ENCODE data around the gene MYOZ3.
A peak's percentile ranks its signal among the peaks of the same experiment; 100 is the strongest.

Gene MYOZ3

DNA sequence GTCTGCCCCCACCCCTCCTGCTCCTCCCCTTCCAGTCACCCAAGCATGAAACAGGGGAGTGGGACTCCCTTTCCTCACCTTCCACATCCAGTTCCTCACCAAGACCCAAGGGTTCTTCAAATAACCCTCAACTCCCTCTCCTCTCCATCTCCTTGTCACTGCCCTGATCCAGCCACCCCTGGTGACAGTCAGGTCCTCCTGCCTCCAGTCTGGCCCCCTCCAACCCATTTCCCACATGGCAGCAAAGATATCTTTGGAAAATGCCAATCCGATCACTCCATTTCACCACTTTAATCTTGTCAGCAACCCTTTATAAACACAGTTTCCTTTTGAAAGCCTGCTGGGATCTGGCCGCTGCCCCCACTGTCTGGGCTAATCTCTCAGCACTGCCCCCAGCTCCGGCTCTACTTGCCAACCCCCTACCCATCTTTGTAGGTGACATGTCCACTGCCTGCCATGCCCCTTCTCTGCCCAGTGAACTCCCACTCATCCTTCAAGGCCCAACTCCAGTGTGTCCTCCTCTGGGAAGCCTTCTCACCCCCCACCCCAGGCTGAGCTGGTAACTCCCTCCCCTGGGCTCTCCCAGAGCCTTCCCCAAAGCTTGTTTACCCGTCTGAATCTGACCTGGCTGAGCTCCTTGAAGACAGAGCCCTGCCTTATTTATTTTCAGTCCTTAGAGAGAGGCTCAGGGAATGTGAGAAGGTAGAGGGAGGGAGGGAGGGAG, 781 bp upstream of the MYOZ3 start:
- DNase-seq = no peak

DNA sequence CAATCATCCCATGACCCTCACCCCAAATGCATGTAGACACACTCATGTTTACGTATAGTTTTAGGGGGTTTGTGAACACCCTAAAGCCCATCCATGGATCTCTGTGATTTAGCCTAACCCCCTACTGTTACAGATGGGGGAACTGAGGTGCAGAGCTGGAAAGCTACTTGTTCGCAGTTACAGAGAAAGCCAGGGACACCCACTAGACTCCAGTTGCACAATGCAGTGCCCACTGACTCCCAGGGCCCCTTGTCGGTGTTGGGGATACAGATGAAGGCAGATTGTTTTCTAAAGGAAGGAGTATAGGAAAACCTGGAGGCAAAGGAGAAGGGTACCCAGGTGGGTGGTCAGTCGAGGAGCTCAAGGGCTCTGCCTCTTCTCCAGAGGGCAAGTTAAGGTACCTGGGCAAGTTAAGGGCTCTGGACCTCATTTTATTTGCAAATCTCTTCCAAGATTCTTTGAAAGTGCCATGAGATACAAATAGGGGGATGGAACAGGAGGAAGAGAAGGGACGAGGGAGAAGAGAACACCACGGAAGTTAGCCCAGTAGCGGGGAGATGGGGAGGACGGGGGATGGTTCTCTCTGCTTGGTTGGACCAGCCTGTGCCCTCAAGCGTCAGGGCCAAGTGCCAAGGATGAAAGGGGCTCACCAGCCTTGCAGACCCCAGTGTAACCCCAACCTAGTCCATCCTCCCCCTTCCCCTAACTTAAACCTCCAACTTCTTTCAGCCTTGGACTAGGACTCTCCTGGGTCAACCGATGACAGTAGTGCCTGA, 958 bp downstream of the MYOZ3 start:
- DNase-seq = no peak

DNA sequence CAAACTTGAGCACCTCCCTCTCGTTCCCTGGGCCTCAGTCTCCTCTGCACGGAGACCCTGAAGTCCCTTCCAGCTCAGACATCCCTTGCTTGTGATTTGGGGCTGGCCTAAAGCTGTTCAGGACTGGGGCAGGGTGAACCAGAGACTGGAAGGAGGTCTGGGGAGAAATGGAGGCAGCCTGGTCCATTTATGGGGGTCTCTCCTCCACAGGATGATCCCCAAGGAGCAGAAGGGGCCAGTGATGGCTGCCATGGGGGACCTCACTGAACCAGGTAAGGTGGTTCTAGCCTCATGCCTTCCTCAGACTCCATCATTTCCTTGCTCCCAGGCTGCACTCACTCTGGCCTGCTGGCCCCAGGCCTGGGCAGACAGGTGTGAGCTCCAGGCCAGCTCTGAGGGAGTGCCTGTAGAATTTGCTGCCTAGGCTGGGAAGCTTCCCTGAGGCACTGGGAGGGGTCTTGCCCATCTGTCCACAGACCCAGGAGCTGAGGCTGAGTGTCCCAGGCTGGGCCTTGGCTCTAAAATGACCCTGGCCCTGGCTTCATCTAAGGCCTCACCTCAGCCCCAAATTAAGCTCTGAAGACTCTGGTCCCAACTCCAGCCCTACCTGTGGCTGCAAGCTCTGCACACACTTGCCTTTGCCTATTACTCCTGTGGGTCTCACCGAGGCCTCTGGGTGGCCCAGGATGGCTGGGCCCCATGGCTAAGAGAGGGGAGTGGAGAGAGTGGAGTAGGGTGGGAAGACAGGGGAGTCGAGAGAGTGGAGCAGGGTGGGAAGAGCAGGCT, 1.9 kb downstream of the MYOZ3 start:
- no peak for DNase-seq

DNA sequence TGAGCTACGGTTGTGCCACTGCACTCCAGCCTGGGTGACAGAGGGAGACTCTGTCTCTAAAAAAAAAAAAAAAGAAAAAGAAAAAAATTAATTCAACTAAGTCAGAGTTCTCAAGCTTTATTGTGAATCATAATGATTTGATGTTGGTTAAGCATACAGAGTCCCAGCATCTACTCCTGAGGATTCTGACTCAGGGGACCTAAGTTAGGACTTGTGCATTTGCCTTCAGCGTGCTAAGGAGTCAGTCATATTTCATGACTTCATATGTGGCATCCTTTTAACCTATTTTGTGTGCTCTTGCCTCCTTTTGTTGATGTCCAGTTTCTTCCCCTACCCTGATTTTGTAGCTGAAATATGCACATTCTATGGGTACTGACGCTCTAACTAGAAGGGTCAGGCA, 2.9 kb downstream of the MYOZ3 start:
- no peak for DNase-seq

DNA sequence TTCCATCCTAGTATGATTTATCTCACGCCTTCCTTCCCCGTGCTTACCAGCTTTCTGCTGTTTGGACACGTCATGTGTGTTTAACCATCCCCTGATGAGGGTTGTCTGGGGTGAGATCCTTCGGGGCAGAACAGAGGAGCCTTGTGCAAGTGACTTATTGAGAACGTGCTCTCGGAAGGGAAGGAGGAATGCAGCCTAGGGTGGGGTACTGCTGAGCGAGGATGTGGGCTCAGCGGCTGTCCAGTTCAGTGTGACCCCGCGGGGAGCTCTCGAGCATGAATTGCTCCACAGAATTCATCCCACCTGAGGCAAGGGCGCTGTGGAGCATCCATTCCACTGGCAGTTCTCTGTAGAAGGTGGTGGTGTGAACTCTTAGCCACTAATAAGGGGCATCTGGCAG, 4.0 kb downstream of the MYOZ3 start:
- DNase-seq = no peak

DNA sequence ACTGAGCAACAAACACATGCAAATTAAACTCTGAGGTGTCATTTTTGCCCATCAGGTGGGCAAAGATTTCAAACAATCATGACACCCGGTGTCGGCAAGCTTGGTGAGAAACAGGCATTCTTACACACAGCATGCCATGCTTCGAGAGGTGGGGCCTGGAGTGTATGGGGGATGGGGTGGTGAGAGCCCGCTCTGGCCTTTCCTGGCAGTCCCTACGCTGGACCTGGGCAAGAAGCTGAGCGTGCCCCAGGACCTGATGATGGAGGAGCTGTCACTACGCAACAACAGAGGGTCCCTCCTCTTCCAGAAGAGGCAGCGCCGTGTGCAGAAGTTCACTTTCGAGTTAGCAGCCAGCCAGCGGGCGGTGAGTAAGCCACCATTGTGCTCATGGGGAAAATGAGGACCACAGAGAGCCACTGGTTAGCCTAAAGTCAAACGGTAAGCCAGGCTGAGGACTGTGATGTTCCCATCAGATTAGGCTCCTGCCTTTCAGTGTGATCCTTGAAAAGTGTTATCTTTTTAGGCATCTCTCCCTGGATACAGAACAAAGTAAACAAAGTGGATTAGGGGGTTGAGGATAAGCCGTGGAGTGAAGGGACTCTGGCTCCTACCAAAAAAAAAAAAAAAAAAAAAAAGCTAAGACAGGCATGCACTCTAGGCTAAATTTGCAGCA, 9.4 kb downstream of the MYOZ3 start:
- DNase-seq = no peak

DNA sequence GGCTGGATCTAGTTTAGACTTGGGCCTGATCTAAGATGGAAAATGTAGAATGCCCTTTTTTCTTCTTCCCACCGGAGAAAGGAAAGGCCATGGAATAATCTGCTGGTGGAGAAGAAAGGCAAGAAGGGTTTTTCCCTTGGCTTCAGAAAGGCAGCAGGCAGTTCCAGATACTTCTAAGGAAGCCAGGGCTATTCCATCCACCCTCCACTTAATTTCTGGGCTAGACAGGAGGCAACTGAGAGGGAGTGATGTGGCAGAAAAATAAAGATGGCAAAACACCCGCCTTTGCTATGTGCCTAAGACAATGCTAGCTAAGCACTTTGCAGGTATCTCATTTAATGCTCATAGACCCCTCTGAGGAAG, 9.9 kb downstream of the MYOZ3 start:
- DNase-seq = no peak

DNA sequence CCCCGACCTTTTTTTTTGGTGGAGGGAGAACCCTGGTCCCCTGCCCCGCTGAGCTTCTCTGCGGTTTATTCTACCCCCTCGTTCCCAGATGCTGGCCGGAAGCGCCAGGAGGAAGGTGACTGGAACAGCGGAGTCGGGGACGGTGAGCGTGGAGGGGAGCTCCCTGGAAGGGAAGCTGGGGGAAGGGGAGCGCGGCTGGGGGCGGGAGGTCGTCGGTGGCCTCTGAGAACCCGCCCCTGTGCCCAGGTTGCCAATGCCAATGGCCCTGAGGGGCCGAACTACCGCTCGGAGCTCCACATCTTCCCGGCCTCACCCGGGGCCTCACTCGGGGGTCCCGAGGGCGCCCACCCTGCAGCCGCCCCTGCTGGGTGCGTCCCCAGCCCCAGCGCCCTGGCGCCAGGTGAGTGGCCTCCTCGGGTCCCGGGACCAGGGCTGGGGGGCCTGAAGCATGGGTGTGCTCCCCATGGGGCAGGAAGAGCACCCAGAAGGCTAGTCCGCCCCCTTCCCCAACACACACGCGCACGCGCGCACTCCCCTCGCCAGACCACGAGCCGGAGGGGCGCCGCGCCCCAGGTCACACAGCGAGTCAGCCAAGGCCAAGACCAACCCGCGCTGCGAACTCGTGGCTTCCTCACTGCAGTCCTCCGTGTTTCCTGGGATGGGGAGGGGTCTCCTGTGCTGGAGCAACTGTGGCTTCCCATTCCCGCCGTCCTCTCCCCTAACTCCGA, 10.6 kb downstream of the MYOZ3 start:
- peak; percentile 8 for DNase-seq

DNA sequence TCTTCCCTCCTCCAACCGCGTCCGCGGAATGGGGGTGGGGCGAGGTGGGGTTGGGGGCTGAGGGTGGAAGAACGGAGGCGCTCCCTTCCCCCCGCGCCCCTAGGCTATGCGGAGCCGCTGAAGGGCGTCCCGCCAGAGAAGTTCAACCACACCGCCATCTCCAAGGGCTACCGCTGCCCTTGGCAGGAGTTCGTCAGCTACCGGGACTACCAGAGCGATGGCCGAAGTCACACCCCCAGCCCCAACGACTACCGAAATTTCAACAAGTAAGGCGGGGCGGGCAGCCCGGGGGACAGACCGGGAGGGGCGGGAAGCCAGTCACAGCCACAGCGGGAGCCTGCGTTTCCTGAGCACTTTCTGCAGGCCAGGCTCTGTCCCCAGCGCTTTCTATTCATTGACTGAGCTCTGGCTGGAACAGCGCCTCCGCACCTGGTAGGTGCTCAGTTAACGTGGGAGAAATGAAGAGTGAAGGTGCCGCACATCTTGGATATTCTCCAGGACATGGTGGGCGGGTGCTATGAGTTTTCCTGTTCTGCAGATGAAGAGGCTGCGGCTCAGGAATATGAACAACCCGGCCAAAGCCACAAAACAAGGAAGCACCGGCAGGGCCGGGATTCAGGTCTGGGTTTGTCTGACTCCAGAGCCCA, 11.3 kb downstream of the MYOZ3 start:
- peak; percentile 18 for DNase-seq

DNA sequence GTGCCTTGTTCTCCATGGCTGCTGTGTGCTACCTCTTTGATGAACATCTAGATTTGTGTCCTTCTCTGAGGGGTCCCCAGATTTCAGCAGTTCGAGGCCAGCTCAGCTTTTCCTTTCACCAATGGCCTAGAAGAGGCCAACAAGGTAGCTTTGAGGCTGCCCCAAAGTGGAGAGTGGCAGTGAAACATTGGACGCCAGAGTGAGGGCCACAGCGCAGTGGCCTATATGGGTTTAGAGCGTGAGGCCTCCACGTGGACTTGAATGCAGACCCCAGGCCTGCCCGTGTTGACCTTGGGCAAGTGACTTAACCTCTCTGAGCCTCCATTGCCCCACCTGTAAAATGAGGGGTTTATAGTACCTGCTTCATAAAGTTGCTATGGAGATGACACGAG, 11.8 kb downstream of the MYOZ3 start:
- DNase-seq = no peak

DNA sequence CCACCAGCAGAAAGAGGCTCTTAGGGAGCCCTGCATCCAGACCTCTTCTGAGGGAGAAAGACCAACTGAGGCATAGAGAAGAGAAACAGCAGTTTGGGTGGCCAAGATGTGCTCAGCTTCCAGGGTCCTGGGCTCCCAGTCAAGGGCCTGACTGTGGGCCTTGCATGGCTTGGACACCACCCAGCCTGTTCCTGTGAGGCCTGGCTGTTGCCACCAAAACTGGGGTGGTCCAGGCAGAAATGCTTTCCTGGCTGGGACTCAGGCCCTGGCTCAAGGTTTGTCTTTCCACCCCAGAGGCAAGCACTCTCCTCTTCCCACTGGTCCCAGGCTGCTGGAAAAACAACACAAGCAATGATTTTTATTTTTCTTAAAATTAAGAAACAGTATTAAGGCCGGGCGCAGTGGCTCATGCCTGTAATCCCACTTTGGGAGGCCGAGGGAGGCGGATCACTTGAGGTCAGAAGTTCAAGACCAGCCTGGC, 13.3 kb downstream of the MYOZ3 start:
- DNase-seq = no peak

DNA sequence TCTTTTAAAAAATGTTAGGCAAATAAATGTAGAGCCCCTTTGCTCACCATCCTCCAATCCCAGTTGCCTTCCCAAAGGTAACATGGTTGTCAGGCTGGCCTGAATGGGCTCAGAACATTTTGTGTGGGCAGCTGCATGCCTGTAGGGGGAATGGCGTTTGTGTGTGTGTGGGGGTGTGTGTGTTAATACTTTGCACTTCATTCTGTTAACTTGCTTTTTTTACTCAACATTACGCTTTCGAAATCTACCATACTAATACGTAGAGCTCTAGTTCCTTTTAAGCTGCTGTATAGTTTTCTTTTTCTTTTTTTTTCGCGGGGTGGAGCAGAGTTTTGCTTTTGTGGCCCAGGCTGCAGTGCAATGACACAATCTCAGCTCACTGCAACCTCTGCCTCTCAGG, 14.0 kb downstream of the MYOZ3 start:
- DNase-seq = no peak

DNA sequence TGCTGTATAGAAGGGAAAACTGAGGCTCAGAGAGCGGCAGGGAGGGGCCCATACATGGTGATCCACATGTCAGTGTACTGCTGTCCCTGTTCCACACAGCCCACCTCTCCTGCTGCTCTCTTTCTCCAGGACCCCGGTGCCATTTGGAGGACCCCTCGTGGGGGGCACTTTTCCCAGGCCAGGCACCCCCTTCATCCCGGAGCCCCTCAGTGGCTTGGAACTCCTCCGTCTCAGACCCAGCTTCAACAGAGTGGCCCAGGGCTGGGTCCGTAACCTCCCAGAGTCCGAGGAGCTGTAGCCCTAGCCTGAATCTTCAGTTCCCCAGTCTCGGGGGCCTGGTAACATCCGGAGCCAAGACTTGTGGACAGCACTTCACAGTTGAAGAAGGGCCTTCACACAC, 15.5 kb downstream of the MYOZ3 start:
- no peak for DNase-seq

DNA sequence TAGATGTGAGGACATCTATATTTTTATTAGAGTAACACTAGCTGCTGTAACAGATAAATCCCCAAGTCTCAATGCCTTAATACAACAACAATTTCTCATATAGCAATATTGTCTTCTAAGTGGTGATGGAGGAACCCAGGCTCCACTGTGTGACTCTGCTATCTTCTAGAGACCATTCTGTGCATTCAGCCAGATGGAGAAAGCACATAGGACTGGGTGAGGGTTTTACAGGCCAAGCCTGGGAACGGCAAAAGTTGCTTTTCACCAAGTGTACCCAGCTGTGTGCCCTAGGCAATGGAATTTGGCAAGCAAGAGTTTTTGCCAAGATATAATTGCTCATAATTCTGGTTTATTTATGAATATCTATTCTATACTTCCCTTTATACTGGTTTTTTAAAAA, 28.1 kb downstream of the MYOZ3 start:
- no peak for DNase-seq

DNA sequence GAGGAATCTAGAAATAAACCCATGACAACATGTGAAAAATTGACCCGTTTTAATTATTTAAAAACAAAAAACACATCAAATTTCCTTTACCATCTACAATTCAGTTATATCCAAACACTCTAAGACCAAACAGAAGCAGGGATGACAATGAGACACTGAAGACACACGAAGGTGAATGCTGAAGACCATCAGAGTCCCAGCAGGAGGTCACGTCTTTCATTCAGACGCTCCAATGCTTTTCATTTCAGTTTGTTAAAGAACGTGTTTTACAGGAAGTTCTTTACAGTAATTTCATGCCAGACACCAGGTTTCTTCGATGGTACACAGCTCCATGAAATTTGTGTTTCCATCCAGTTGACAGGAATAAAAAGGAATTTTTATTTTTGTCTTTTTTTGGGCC, 29.7 kb downstream of the MYOZ3 start:
- no peak for DNase-seq

DNA sequence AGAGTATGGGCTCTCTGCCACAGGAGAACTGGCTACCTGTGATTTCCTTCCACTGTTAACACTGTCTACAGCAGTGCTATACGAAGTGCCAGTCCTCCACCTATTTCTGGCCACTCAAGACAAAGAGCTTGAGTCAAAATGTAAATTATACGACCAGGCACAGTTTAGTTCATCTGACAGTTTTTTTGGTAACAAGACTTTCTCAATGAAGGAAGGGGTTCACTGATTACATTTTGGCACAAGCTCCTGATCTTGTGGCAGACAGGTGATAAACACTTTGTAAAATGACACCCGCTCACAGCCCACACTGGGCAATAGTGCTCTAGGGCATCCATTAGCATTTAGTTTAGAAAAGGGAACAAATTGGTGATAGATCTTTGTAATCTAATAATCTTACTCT, 31.2 kb downstream of the MYOZ3 start:
- no peak for DNase-seq

DNA sequence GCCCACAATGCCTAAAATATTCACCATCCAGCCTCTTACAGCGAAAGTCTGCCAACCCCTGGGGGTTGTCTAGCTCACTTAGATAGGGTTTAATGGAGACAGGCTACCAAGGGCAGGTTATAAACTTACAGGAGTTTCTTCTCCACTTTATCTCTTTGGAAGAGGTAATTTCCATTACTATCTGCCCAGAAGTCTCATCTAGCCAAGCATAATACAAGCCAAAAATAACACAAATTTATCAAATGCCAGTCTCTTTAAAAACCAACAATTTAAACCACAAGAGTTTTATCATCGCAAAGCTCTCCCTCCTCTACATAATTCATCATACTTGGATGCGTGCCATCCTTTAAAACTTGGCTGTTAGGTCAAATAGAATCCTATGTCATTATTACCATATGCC, 33.6 kb downstream of the MYOZ3 start:
- no peak for DNase-seq

DNA sequence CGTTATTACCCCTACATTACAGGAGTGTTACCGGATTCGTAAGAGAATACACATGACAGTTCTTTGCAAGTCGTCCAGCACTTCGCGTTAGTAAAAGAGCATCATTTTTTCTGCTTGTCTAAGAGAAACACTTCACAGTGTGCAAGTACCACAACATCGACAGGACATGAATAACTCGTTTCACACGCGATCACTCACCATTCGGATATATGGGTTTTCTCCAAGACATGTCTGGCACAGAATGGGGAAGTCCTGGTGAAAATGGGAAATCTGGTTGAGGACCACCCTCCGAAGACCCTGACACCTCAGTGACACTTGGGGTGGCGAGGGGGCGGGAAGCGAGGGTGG, 39.2 kb downstream of the MYOZ3 start:
- DNase-seq = no peak

DNA sequence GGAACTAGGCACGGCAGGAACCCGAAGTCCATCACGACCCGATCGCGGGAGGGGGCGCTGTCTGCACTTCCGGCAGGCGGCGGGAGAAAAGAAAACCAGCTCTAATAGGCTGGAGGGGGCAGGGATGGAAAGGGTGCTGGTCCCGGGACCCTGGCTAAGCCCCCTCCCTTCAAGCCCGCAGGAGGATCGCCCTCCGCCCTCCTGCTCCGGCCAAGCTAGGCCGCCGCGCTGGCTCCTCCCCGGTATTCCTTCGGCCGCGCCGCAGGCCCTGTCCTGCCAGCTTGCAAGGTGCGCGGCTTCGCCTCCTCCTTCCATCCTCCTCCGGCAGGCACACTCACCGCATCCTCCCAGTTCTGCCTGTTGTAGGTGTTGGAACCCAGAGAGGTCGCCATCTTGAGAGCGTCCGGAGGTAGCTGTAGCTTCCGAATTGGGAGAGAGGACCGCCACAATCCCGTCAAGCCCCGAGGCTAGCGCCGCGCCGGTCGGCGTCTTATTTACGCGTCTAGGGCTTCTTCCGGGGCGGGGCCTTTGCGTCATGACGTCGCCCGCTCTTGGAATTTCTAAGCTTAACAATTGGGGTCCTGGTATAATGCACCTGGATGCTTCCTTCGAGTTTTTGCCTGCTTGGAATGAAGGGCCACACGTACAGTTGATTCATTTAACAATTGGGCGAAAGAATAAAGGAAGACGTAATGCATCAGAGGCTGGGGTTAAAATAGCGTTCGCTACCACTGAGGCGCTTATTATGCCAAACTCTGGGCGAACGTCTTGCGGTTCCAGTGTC, 39.7 kb downstream of the MYOZ3 start, which contains the start of gene RBM22:
Gene RBM22, minus strand, starts transcription at position 469 of the 784 bp plus-strand sequence. Its CDS starts 77 bp downstream, at position 392.
- DNase-seq = peak; percentile 92

DNA sequence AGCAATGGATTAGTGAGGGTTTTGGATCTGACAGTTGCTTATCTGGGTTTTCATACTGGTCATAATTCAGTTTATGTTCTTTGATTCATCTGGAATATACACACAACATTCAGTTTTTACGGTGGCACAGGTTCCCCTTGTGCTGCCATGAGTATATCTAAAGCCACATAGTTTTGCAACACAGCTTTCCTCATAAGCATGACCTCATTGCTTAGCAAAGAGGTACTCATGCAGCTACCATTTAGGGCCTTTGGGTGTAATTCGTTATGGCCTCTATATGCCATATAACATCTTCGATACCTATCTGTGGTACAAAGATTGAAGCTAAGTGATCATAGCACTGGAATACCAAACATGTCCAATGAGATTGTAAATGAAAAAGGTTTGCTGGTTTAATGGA, 42.7 kb downstream of the MYOZ3 start:
- DNase-seq = no peak

DNA sequence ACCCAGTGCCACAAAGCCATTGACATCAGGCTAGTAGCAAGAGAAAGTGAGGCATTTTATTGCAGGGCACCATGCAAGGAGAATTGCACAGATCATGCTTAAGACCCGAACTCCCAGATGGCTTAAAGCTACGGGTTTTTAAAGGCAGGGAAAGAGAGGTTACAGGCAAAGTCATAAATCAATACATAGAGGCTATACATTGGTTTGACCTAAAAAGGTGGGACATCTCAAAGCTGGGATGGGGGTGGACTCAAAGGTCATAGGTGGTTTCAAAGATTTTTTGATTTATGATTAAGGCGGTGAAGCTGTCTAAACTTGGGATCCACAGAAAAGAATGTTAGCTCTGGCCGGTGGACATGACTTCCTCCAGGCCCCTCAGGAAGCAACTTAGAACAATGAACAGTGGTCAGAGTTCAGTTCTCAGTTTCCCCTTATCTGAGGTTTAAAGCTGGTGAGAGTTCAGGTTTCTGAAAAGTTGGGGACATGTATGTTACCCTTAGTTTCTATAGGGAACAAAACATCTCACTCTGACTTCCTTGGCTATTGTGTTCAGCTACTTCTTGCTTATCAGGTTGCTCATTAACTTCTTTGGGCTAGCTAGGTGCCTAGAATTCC, 45.8 kb downstream of the MYOZ3 start:
- DNase-seq = no peak

All from CD4-positive, alpha-beta T cell treated with Interleukin-12 subunit alpha and Interleukin-12 subunit beta, for 1 hour (primary cell).